Measurements from ENCODE around the gene RAB26.
"Not testable (repeated sequence)": the region's sequence is repeated elsewhere in the genome, so short reads cannot be mapped to it uniquely, and the experiment has no call there.

RAB26 gene, protein sequence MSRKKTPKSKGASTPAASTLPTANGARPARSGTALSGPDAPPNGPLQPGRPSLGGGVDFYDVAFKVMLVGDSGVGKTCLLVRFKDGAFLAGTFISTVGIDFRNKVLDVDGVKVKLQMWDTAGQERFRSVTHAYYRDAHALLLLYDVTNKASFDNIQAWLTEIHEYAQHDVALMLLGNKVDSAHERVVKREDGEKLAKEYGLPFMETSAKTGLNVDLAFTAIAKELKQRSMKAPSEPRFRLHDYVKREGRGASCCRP

DNA sequence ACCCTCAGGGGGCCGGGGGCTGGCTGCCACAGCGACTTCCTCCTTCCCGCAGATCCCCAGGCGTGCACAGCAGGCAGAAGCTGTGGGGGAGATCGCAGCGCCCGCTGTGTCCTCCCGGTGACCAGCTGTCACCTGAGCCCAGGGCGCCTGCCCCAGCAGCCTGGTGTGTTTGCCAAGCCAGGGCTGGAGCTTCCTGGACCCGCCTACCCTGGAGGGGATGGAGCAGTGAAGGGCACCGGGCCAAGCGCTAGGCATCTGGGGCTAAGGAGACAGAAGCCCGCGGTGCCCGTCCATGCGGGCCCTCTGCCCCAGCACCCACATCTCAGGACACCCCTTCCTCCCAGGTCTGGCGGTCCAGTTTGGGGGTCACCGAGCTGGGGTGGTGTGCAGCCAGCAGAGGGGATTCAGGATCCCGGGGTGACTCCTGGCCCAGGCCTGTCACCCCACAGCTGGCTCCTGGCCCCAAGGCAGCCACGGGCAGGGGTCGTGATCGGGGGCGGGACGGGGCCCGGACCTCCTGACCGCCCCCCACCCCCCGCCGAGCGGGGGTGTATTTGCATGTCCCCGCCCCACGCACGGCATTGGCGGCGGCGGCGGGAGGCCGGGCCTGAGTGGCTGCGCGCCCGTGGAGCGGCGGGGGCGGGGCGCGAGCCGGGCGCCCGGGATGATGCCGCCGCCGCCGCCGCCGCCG lies at the start of gene RAB26:
TSS of gene RAB26 (plus strand) at position 645 of the 691 bp plus-strand sequence. CDS start 159 bp downstream, outside the sequence.
- no peak for DNase-seq (ENCODE audit: low read depth)
- in situ Hi-C loops (cut with HindIII; ENCODE audit: low sequenced_read_pairs): no loop called here
- TF ChIP-seq, protein P1, sequence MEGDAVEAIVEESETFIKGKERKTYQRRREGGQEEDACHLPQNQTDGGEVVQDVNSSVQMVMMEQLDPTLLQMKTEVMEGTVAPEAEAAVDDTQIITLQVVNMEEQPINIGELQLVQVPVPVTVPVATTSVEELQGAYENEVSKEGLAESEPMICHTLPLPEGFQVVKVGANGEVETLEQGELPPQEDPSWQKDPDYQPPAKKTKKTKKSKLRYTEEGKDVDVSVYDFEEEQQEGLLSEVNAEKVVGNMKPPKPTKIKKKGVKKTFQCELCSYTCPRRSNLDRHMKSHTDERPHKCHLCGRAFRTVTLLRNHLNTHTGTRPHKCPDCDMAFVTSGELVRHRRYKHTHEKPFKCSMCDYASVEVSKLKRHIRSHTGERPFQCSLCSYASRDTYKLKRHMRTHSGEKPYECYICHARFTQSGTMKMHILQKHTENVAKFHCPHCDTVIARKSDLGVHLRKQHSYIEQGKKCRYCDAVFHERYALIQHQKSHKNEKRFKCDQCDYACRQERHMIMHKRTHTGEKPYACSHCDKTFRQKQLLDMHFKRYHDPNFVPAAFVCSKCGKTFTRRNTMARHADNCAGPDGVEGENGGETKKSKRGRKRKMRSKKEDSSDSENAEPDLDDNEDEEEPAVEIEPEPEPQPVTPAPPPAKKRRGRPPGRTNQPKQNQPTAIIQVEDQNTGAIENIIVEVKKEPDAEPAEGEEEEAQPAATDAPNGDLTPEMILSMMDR (IDR thresholded peaks at IDR 0.05; ENCODE audit: low read depth, low read length, missing control alignments): no peak
- H3K4me3 ChIP-seq (ENCODE audit: low read depth, low read length): peak within 1 kb of the TSS; percentile 37

DNA sequence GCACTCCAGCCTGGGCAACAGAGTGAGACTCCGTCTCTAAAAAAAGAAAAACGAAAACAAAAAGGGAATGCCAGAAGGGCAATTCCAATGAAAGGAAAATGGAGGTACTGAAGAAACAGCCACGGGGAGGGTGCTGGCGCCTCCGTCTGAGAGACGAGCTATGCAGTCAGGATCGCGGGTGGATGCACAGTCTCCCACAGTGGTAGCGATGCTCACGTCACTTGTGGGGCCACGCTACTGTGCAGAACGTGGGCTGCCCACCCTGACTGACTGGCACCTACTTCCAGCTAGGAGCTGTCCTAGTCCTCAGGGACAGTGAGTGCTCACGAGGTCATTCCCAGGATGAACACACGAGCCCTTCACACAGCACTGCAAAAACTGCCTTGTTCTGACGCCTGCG lies 46.8 kb upstream of the RAB26 start:
- H3K4me3 ChIP-seq (ENCODE audit: low read depth, low read length); DNase-seq (ENCODE audit: low read depth); in situ Hi-C loops (cut with HindIII; ENCODE audit: low sequenced_read_pairs): not testable (repeated sequence)

DNA sequence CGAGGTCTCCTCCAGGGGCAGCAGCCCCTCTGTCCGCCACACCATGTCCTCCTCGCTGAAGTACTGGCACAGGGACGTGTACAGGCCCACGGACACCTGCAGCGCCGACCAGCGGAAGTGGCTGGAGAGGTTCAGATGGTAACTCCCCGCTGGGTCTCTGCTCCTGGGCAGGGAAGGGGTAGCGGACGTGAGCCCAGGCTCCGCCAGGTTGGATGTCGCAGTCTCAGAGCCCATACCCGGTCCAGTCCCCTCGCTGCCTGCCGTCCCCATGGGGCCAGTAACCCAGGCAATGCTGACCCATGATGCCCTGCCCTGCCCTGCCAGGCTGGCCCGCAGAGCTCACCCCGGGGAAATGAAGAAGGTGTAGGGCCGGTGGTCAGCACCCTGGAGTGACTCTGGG lies 46.0 kb upstream of the RAB26 start:
- no peak for DNase-seq (ENCODE audit: low read depth)
- no peak overlapping the region for H3K4me3 ChIP-seq (ENCODE audit: low read depth, low read length)
- TF ChIP-seq, protein P1 (IDR thresholded peaks at IDR 0.05; ENCODE audit: low read depth, low read length, missing control alignments): no peak
- in situ Hi-C loops (cut with HindIII; ENCODE audit: low sequenced_read_pairs): no loop called here

DNA sequence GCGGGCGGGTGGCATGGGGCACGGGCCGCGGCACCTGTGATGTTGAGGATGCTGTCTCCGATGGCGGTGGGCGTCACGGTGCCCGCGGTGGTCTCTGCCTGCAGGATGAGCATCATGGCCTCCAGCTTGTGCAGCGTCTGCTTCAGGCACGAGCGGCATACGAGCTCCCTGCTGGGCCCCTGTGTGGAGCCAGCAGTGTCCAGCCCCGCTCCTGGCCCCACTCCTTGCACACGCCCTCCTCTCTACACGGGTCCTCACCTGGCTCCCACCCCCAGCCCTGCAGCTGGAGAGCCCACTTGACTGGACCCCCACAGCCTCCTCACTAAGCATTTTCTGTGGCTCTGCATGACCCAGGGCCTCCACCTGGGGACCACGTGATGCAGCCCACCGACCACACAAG lies 44.0 kb upstream of the RAB26 start:
- DNase-seq (ENCODE audit: low read depth); in situ Hi-C loops (cut with HindIII; ENCODE audit: low sequenced_read_pairs); H3K4me3 ChIP-seq (ENCODE audit: low read depth, low read length): not testable (repeated sequence)

DNA sequence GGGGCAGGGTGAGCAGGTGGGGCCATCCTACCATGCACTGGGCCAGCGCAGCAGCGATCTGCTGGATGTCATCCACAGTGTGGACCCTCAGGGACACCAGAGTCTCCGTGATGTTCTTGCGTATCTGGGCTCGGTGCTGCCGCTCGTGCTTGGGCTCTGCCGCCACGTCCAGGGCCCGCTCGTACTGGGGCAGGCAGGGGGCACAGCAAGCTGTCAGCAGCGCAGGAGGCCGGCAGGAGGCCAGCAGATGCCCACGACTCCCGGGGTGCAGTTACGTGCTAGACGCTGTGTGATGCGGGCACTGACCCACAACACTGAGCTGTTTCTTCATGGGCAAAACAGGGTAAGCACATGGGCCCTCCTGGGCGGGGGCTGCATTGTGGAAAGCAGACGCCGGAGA lies 43.1 kb upstream of the RAB26 start:
- DNase-seq (ENCODE audit: low read depth); H3K4me3 ChIP-seq (ENCODE audit: low read depth, low read length); in situ Hi-C loops (cut with HindIII; ENCODE audit: low sequenced_read_pairs): not testable (repeated sequence)

DNA sequence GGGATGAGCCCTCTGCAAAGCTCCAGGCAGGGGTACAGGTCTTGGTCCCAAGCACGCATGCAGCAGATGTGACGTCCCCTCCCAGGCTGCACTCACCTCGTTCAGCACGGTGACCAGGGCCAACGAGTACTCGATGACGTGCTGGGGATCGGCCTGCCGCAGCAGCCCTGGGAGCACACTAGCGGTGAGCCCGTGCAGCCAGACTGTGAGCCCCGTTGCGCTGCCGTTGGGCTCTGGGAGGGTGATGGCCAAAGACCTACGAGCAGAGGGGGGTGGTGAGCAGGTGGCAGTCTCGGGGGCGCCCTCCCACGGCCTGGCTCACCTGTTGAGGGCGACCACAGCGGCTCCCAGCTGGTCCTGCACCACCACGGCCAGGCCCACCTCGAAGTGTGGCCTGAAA lies 42.7 kb upstream of the RAB26 start:
- in situ Hi-C loops (cut with HindIII; ENCODE audit: low sequenced_read_pairs); H3K4me3 ChIP-seq (ENCODE audit: low read depth, low read length): not testable (repeated sequence)

DNA sequence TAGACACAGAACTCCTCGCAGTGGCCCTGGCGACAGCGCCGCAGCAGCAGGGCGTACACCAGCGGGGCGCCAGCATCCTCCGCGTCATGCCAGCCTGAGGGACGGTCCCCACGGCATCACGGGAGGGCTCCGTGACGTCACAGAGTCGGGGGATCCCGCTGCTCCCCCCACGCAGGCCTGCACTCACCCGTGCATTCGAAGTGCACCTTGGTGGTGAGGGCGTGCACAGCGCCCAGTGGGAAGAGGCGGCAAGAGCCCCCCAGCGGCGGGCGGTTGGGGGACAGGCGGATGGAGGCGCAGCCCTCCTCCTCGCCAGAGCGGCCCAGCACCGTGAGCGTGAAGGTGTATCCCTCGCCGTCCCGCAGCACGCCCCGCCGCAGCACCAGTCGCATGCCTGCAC lies 42.2 kb upstream of the RAB26 start:
- DNase-seq (ENCODE audit: low read depth); in situ Hi-C loops (cut with HindIII; ENCODE audit: low sequenced_read_pairs); H3K4me3 ChIP-seq (ENCODE audit: low read depth, low read length): not testable (repeated sequence)

More for the DNA sequence above, 42.7 kb upstream of the RAB26 start:
- not testable (repeated sequence) for DNase-seq (ENCODE audit: low read depth)

DNA sequence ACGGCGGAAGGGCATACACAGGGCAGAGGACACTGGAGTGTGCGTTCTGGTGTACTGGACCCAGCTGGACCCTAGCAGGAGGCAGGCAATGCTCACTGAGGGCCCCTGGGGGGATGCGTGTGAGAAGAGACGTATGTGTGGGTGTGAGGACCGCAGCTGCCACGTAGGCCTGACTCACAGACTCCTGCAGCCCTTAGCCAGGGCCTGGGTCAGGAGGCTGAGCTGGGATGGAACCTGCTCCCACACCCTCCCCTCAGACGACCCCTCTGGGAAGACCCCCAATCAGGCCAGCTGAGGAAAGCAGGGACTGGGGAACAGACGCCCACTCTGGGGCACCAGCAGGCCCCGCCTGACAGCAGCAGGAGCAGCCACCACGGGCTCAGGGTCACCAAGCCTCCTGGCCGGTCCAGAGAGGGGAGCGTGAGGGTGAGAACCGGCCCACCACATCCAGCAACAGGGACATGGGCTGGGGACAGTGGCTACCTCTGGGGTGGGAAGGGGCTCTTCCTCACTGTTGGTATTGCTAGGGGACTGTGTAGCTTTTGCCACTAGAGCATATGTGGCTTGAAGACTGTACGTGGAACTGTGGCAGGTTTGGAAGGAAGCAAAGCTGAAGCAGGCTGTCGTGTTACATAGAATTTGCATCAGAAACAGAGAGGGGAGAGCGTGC lies 41.2 kb upstream of the RAB26 start:
- DNase-seq (ENCODE audit: low read depth); in situ Hi-C loops (cut with HindIII; ENCODE audit: low sequenced_read_pairs); H3K4me3 ChIP-seq (ENCODE audit: low read depth, low read length): not testable (repeated sequence)

DNA sequence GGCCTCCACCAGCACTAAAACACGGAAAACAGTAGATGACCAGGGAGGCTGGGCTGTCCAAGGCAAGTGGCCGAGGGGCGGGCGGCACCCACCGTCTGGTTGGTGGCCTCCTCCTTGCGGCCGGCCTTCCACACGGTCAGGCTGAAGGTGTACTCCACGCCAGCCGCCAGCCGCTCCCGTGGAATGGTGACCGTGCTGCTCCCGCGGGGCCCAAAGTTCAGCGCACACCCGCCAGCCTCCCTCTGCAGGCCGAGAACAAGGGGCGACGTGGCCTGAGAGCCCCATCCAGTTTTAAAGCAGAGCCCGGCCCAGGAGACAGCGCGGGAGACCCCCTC lies 40.7 kb upstream of the RAB26 start:
- DNase-seq (ENCODE audit: low read depth); H3K4me3 ChIP-seq (ENCODE audit: low read depth, low read length); in situ Hi-C loops (cut with HindIII; ENCODE audit: low sequenced_read_pairs): not testable (repeated sequence)

DNA sequence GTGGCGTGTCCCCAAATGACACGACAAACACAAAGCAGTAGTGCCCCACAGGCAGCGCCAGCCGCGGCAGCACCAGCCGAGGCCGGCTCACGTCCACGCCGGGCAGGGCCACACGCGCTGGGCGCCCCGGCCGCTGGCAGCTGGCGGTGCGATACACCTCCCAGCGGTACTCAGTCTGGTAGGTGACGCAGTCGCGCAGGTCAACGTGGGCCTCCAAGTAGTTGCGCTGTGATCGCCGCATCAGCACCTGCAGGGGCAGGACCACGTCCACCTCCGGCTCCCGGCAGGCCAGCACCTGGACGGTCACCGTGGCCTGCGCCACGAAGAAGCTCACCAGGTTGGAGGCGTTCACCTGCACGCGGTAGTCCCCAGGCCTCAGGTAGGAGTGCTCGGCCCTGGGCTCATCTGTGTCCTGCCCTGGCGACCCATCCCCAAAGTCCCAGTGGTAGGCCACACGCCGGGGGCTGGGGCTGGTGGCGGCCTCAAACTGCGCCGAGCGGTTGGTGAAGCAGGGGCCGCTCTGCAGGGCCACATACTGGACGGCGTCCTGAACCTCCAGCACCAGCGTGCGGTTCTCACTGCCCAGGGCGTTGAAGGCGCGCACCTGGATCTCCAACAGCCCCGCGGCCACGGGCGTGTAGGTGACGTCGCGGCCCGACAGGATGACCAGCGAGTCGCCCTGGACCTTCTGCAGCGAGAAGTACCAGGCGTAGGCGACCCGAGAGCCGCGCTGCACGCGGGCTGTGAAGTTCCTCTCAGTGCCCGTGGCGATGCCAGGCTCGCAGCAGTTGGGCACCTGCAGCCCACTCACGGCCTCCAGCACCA lies 39.8 kb upstream of the RAB26 start:
- in situ Hi-C loops (cut with HindIII; ENCODE audit: low sequenced_read_pairs); DNase-seq (ENCODE audit: low read depth); H3K4me3 ChIP-seq (ENCODE audit: low read depth, low read length): not testable (repeated sequence)

DNA sequence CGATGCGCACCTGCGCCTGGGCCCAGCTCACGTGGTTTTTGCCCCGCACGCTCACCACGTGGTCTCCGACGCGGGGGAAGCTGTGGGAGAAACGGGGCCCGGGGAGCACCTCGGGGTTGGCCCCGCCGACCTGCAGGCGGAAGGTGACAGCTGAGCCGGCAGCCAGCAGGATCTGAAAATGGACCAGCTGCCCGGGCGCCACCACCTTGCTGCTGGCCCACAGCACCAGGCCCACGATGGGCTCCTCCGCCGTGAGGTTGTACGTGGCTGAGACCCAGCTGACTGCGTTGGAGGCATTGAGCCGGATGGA lies 39.2 kb upstream of the RAB26 start:
- H3K4me3 ChIP-seq (ENCODE audit: low read depth, low read length); in situ Hi-C loops (cut with HindIII; ENCODE audit: low sequenced_read_pairs); DNase-seq (ENCODE audit: low read depth): not testable (repeated sequence)

DNA sequence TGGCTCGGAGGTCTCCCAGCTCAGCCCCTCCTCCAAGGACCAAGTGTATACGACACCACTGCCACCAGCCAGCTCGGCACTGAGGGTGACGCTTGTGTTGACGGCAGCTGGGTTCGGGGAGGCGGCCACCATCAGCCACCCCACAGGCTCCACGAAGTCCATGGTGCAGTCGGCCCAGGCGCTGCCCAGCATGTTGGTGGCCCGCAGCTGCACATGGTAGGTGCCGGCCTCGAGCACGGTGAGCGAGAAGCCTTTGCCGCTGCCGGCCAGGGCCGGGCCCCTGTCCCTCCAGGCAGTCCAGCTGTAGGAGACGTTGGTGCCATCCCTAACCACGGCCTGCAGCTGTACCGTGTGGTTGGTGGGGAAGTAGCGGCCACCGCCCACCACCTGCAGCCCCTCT lies 38.6 kb upstream of the RAB26 start:
- in situ Hi-C loops (cut with HindIII; ENCODE audit: low sequenced_read_pairs); DNase-seq (ENCODE audit: low read depth); H3K4me3 ChIP-seq (ENCODE audit: low read depth, low read length): not testable (repeated sequence)

DNA sequence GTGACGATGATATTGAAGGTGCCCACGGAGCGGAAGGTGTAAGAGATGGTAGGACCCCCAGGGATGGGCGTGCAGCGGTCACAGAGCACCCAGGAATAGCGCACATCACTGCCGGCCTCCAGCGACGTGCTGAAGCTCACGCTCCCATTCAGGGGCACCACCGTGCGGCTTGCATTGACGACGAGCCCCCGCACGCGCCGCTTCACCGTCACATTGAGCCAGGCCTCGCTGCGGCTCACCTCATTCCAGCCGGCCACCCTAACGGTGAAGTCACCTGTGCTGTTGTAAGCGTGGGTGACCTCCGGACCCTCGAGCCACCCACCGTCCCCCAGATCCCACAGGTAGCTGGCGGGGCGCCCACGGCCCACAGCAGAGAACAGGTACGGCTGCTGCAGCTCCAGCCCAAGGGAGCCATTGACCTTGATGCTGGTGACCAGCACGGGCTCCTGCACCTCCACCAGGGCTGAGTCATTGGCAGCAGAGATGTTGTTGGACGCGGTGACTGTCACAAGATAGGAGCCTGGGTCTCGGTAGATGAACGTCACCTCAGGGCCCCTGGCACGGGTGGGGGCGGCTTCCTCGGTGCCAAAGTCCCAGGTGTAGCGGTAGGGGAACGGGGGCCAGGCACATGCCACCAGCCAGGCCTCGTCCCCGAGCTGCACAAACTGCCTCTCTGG lies 38.0 kb upstream of the RAB26 start:
- in situ Hi-C loops (cut with HindIII; ENCODE audit: low sequenced_read_pairs); DNase-seq (ENCODE audit: low read depth); H3K4me3 ChIP-seq (ENCODE audit: low read depth, low read length): not testable (repeated sequence)

DNA sequence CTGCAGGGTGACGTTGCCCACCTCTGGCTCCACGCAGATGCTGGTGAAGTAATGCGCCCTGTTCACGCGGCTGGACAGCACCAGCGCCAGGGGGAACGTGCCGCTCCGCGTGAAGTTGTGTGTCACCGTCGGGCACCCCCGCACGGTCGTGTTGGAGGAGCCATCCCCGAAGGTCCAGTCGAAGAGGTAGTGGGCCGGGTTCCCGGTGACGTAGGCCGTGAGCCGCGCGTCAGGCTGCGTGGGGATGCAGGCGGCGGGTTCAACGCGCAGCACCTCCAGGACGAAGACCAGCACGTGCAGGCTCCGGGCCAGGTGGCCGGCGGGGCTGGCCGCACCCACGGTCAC lies 37.4 kb upstream of the RAB26 start:
- in situ Hi-C loops (cut with HindIII; ENCODE audit: low sequenced_read_pairs); DNase-seq (ENCODE audit: low read depth); H3K4me3 ChIP-seq (ENCODE audit: low read depth, low read length): not testable (repeated sequence)
